HG02642 (cell line): ENCODE results near the gene FTO.

Source experiments
- ATAC-seq: cut with Tn5 transposase; IDR thresholded peaks from one replicate; pipeline ENCODE4 v1.9.1; 2021; ENCODE audit warnings: mild to moderate bottlenecking; ENCODE audit not compliant: unreplicated experiment, poor library complexity

The FTO gene

GRCh38 chr16:53891409-53892139, 187.6 kb downstream of the FTO start:
- ATAC-seq: no peak

GRCh38 chr16:53892155-53892554, 188.2 kb downstream of the FTO start:
- ATAC-seq: no peak

GRCh38 chr16:53893731-53894435, 189.9 kb downstream of the FTO start:
- ATAC-seq: no peak

- no peak for ATAC-seq
Measured at GRCh38 chr16:53894686-53895085, 190.7 kb downstream of the FTO start.

- ATAC-seq: no peak
Measured at GRCh38 chr16:53895433-53895832, 191.5 kb downstream of the FTO start.

GRCh38 chr16:53895851-53896250, 191.9 kb downstream of the FTO start:
- ATAC-seq: no peak

- no peak for ATAC-seq
Measured at GRCh38 chr16:53896722-53897121, 192.8 kb downstream of the FTO start.

- ATAC-seq: no peak
Measured at GRCh38 chr16:53898993-53899392, 195.0 kb downstream of the FTO start.

- no peak for ATAC-seq
Measured at GRCh38 chr16:53899431-53899830, 195.5 kb downstream of the FTO start.

GRCh38 chr16:53900667-53901066, 196.7 kb downstream of the FTO start:
- no peak for ATAC-seq

- ATAC-seq: no peak
Measured at GRCh38 chr16:53901408-53901807, 197.5 kb downstream of the FTO start.

- no peak for ATAC-seq
Measured at GRCh38 chr16:53904533-53904932, 200.6 kb downstream of the FTO start.

- ATAC-seq: no peak
Measured at GRCh38 chr16:53905028-53905427, 201.1 kb downstream of the FTO start.

- ATAC-seq: no peak
Measured at GRCh38 chr16:53908731-53909130, 204.8 kb downstream of the FTO start.

- no peak for ATAC-seq
Measured at GRCh38 chr16:53910990-53911389, 207.0 kb downstream of the FTO start.

GRCh38 chr16:53911513-53911912, 207.6 kb downstream of the FTO start:
- no peak for ATAC-seq

GRCh38 chr16:53912155-53912554, 208.2 kb downstream of the FTO start:
- no peak for ATAC-seq

GRCh38 chr16:53913099-53913870, 209.3 kb downstream of the FTO start:
- no peak for ATAC-seq

GRCh38 chr16:53913920-53914319, 210.0 kb downstream of the FTO start:
- no peak for ATAC-seq

- no peak for ATAC-seq
Measured at GRCh38 chr16:53914736-53915135, 210.8 kb downstream of the FTO start.

GRCh38 chr16:53915452-53916160, 211.7 kb downstream of the FTO start:
- no peak for ATAC-seq
